ENCODE results near the gene CYB5R3. TPM values are rescaled to one million over a fixed set of nuclear protein-coding genes. Genes with fewer than 3 reads are reported as not detected.

CYB5R3 gene
- total RNA-seq, 1 donor from 2014 or later: 85.0 TPM

- H3K36me3 ChIP-seq (ENCODE audit: control insufficient read depth, insufficient read depth, low read length): no peaks in the 10 kb centered on the region
- no peak for TF ChIP-seq CTCF (IDR thresholded peaks at IDR 0.05; ENCODE audit: insufficient read depth, low read length, poor library complexity, severe bottlenecking)
- H3K27me3 ChIP-seq (ENCODE audit: control insufficient read depth, insufficient read depth, low read length): no peaks in the 10 kb centered on the region
- DNase-seq (ENCODE audit: low read depth): no peak
- H3K4me3 ChIP-seq (ENCODE audit: low read depth, low read length): no peak overlapping the region
These were observed 7.4 kb upstream of the CYB5R3 start for GRCh38 chr22:42656578-42656977.

DNA sequence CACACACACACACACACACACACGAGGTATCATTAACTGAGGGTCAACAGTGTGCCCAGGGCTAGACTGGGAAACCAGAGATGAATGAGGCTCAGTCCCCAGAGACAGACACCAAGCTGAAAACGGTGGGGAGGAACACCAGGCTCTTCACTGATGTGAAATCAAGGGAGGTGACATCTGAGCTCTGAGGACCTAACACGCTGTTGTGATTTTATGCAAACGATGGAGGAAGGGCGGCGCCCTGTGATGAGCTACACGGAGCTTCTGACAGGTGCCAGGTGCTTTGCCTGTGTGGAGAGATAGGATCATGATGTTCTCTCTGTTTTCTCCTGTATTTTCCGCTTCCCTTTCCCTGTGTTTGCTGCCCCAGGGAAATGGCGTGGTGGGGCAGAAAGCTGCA lies 6.5 kb upstream of the CYB5R3 start:
- Histone ChIP-seq H3K4me3 (ENCODE audit: low read depth, low read length) (no peak overlapping the region), H3K27me3 (ENCODE audit: control insufficient read depth, insufficient read depth, low read length) (no peaks in the 10 kb centered on the region), H3K36me3 (ENCODE audit: control insufficient read depth, insufficient read depth, low read length) (no peaks in the 10 kb centered on the region)
- DNase-seq (ENCODE audit: low read depth): no peak
- TF ChIP-seq CTCF (IDR thresholded peaks at IDR 0.05; ENCODE audit: insufficient read depth, low read length, poor library complexity, severe bottlenecking): no peak

GRCh38 chr22:42654436-42655073 lies 5.4 kb upstream of the CYB5R3 start:
- no peak overlapping the region for H3K4me3 ChIP-seq (ENCODE audit: low read depth, low read length)
- TF ChIP-seq CTCF (IDR thresholded peaks at IDR 0.05; ENCODE audit: insufficient read depth, low read length, poor library complexity, severe bottlenecking): no peak
- H3K36me3 ChIP-seq (ENCODE audit: control insufficient read depth, insufficient read depth, low read length): no peaks in the 10 kb centered on the region
- DNase-seq (ENCODE audit: low read depth): no peak
- no peaks in the 10 kb centered on the region for H3K27me3 ChIP-seq (ENCODE audit: control insufficient read depth, insufficient read depth, low read length)

DNA sequence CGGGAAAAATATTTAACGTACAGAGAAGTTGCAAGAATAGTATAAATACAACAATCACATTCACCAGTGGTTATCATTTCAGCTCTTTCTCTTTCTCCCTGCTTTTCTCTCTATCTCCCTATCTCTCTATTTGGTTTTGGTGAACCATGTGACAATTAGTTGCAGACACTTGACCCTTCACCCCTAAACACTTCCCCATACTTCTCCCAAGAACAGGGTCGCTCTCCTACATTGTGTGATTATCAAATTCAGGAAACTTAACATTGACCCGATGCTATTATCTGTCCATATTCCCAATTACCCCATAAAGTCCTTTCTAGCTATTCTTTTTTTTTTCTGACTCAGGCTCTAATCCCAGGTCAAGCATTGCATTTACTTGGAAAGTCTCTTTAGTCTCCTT lies 4.8 kb upstream of the CYB5R3 start:
- Histone ChIP-seq H3K36me3 (ENCODE audit: control insufficient read depth, insufficient read depth, low read length) (no peaks in the 10 kb centered on the region), H3K4me3 (ENCODE audit: low read depth, low read length) (no peak overlapping the region), H3K27me3 (ENCODE audit: control insufficient read depth, insufficient read depth, low read length) (no peaks in the 10 kb centered on the region)
- DNase-seq (ENCODE audit: low read depth): no peak
- TF ChIP-seq CTCF (IDR thresholded peaks at IDR 0.05; ENCODE audit: insufficient read depth, low read length, poor library complexity, severe bottlenecking): no peak

DNA sequence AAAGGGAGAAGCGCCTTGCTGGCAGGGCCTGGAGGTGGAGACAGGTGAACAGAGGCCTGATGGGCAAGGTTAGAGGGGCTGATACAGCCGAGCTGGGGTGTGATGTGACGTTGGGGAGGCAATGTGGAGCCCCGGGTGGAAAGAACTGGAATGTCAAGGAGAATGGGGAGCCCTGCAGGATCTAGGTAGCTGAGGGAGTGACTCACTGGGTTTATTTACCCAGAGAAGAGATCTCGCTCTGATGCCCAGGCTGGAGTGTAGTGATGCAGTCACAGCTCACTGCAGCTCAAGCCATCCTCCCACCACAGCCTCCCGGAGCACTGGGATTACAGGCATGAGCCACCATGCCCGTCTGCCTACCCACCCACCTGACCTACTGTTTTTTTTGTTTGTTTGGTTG lies 1.9 kb upstream of the CYB5R3 start:
- H3K27me3 ChIP-seq (ENCODE audit: control insufficient read depth, insufficient read depth, low read length): no peaks in the 10 kb centered on the region
- no peak for TF ChIP-seq CTCF (IDR thresholded peaks at IDR 0.05; ENCODE audit: insufficient read depth, low read length, poor library complexity, severe bottlenecking)
- peak; percentile 41 for DNase-seq (ENCODE audit: low read depth)
- H3K4me3 ChIP-seq (ENCODE audit: low read depth, low read length): no peak overlapping the region
- no peaks in the 10 kb centered on the region for H3K36me3 ChIP-seq (ENCODE audit: control insufficient read depth, insufficient read depth, low read length)
